Stimulated activated CD4-positive, alpha-beta T cell treated with anti-CD3 and anti-CD28 coated beads, Interleukin-12 subunit alpha, Interleukin-12 subunit beta, amount 100 ng/mL, for 24 hours (primary cell): ENCODE measurements around the gene C19orf73.

ENCODE experiments used
- DNase-seq, 2 experiments: peaks; one replicate each; pipeline ENCODE4 v3.0.0-alpha.2; 2020; ENCODE audit warnings: low read depth in 2 of 2

The C19orf73 gene, protein sequence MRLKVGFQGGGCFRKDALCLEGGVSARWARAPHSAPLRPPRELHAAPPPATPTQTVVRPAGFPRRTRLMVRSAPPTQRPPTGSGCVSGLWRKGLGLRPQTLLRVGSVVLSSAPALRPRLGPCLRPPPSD

DNA sequence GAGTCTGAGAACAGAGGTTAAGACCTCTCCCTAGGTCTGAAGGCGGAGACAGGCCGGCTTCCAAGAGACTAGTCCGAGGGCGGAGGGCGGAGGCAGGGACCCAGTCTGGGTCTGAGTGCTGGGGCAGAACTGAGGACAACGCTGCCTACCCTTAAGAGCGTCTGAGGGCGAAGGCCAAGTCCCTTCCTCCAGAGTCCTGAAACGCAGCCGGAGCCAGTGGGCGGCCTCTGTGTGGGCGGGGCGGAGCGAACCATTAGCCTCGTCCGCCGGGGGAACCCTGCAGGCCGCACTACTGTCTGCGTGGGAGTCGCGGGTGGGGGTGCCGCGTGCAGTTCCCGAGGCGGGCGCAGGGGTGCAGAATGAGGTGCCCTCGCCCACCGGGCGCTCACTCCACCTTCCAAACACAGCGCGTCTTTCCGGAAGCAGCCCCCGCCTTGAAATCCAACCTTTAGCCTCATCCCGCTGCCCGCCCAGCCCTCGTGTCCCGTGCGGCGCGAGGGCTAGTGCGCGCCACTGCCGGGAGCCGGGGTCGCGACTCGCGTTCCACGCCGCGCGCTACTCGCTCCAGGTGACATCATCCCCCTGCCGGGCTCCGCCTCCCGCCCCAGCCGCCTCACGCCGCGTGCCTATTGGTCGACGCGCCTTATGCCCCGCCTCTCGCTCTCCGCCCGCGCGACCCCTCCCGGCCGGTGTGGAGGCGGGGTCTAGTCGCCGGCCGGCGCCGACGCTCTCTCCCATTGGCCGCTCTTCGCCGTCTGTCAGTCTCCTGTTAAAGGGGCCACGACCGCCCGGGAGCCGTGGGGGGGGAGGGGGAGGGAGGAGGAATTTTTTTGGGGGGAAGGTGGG is at the start of gene C19orf73:
Gene C19orf73 (minus strand): TSS at position 579 of the 846 bp plus-strand sequence. CDS start 121 bp downstream, at position 458.
- peak; percentile 91 for DNase-seq

- no peak for DNase-seq
Measured at GRCh38 chr19:49168421-49168820, 49.5 kb upstream of the C19orf73 start.

DNA sequence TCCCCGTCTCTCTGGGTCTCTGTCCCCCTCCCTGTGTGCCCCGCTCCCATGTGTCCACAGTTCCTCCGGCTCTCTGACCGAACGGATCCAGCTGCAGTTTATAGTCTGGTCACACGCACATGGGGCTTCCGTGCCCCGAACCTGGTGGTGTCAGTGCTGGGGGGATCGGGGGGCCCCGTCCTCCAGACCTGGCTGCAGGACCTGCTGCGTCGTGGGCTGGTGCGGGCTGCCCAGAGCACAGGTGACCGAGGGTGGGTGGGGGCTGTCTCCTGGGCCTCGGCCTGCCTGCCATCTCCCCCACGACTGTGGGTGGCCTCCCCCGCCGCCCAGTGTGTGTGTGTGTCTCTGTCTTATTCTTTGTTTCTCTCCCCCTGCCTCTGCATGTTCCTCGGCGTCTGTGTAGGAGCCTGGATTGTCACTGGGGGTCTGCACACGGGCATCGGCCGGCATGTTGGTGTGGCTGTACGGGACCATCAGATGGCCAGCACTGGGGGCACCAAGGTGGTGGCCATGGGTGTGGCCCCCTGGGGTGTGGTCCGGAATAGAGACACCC is 49.0 kb upstream of the C19orf73 start:
- no peak for DNase-seq

GRCh38 chr19:49165865-49166301 is 46.9 kb upstream of the C19orf73 start:
- DNase-seq, result no peak

- DNase-seq, result no peak
Measured at GRCh38 chr19:49165111-49165750, 46.3 kb upstream of the C19orf73 start.

- DNase-seq, result no peak
Measured at GRCh38 chr19:49161987-49162386, 43.0 kb upstream of the C19orf73 start.

GRCh38 chr19:49160450-49161189 is 41.7 kb upstream of the C19orf73 start:
- no peak for DNase-seq

GRCh38 chr19:49157445-49158224 is 38.7 kb upstream of the C19orf73 start, which contains the start of gene TRPM4:
TRPM4 (plus strand) TSS chr19:49157792; CDS start chr19:49157867, 75 bp downstream.
- DNase-seq, result peak in 1 of 2 experiments; percentile 73

- DNase-seq, result no peak
Measured at GRCh38 chr19:49155820-49156346, 36.9 kb upstream of the C19orf73 start.

DNA sequence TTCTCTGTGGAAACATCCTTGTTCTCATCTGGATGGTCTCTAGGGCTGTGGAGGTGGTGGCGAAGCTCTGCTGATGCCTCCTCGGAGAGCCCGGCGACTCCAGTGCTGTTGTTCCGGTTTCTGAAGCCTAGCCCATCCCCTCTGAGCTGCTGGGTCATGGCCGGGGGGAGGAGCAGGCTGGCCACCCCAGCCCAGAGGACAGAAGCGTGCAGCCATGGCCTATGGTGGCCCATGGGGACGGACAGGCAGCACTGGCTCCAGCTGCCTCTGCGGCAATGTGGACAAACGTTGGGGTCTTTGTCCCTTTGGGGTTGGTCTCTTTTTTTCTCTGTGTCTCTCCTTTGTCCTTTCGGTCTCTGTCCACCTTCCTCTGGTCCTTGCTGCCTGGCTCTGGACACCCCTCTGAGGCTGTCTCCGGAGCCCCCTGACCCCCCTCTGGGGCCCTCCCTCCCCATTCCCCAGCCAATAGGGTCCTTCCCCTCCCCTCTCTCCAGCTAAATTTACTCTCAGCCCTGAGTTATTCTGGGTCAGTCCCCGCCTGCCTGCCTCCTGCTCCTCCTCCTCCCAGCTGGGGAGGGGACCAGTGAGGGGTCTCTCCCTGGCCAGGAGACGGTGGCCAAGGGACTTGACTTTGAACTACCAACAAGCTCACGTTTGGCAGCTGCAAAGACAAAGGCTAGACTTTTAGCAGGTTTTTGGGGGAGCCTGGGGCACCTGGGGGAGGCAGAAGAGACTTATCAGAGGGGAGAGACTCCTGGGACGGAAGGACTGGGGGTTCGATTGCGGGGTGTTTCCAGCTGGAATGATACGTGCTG is 36.3 kb upstream of the C19orf73 start, which contains the start of gene HRC:
Gene HRC (minus strand): TSS at position 392 of the 815 bp plus-strand sequence. CDS start 159 bp downstream, at position 233.
- no peak for DNase-seq

DNA sequence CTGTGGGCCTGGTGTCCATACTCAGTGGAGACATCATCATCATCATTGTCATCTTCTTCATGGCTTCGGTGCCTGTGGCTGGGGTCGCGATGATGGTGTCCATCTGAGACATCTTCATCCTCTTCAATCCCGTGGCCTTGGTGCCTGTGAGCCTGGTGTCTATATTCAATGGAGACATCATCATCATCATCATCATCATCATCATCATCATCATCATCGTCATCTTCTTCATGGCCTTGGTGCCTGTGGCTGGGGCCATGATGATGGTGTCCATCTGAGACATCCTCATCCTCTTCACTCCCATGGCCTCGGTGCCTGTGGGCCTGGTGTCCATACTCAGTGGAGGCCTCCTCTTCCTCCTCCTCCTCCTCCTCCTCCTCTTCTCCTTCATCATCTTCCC is 35.3 kb upstream of the C19orf73 start:
- DNase-seq, result no peak

DNA sequence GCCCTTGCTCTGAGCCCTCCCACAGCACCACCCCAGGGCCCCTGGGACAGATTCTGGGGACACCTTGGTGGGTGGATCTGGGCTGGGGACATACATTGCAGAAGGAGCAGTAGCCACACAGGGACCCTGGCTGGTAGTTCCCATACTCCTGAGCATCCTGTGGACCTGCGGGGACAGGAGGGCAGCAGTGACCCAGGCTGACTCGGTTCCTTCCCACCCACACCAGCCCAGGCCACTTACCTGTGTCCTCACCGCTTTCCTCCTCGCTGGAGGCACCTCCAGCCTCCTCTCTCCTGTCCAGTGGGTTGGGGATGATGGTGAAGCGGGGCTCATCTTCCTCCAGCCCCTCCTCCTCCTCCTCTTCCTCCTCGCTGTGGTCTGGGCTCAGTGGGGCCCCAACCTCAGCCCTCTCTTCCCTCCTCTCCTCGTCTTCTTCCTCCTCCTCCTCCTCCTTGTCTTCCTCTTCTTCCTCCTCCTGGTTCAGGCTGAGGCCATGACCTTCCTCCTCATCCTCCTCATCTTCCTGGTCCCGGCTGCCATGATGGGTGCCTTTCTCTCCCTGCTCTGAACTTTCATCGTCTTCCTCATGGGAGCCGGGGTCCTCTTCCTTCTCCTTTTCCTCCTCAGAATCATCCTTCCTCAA is 34.3 kb upstream of the C19orf73 start:
- no peak for DNase-seq

- DNase-seq, result no peak
Measured at GRCh38 chr19:49152119-49152550, 33.2 kb upstream of the C19orf73 start.

DNA sequence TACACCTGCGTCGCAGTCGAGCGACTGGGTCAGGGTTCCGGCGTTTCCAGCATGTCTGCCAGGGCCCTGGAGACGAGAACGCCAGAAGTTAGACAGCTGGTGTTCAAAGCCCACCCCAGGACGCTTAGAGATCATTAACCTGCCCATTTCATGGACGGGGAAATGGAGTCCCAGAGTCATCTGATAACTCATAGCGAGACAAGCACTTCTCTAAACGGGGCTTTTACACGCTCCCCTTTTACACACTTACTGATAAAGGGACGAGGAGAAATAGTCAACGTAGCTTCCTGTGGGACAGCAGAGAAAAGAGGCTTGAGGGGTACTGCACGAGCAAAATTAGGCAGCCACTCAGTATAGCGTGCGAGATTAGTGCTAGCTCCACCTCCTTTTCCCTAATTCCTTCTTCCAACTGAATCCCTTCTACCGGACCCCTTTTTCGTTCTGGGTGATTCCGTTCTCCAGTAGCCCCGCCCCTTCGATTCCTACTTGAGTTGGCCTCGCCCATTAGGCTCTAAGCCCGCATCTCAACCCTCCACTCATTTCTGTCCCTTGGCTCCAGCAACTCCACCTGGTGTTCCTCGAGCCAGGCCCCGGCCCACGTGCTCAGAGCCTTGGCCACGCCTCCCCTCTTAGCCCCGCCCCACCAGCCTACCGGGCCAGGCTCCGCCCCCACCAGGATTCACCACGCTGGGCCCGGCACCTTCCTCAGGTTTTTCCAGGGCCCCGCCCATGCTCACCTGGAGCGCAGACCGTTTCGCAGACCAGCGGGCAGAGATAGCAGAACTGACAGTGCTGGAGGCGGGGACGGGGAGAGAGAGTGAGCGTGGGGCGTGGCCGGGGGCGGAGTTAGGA is 32.5 kb upstream of the C19orf73 start:
- peak in 1 of 2 experiments; percentile 42 for DNase-seq

GRCh38 chr19:49150944-49151243 is 32.0 kb upstream of the C19orf73 start:
- DNase-seq, result no peak

- DNase-seq, result peak in 1 of 2 experiments; percentile 44
Measured at GRCh38 chr19:49150106-49150943, 31.4 kb upstream of the C19orf73 start.

DNA sequence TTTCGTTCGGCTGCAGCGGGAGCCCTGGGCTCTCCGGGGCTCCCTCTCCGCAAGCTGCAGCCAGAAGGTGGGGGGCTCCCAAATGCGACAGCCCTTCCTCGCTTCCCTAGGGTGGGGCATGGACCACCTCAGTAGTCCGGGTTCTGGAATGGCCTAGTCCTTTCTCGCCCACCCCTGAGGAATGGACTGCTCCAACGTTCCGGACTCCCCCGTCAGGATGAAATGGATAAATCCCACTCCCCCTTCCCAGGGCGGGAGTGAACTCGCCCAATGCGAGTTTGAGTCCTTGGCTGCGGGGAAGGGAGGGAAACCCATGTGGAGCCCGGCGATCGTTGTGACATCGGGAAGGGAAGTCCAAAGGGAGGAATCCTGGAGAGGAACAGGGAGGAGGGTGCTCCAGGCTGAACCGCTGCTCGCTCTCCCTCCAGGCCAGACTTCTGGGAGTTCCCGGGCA is 30.7 kb upstream of the C19orf73 start:
- DNase-seq, result no peak
